Activated naive CD8-positive, alpha-beta T cell treated with anti-CD3 and anti-CD28 coated beads for 36 hours (primary cell): ENCODE data around the gene TPRG1. TPM values are rescaled to one million over a fixed set of nuclear protein-coding genes. Genes with fewer than 3 reads are reported as not detected.
A peak's percentile ranks its signal among the peaks of the same experiment; 100 is the strongest.

ENCODE experiments used
- DNase-seq: peaks from one replicate; pipeline ENCODE4 v3.0.0; 2021
- H3K27ac Mint-ChIP-seq: one replicate; pipeline ENCODE4 v1.8.0; 2022; ENCODE audit warnings: mild to moderate bottlenecking, moderate library complexity, mixed read lengths
- H3K27me3 Mint-ChIP-seq: one replicate; pipeline ENCODE4 v1.8.0; 2022; ENCODE audit warnings: mild to moderate bottlenecking, mixed read lengths
- H3K36me3 Mint-ChIP-seq: one replicate; pipeline ENCODE4 v1.8.0; 2021; ENCODE audit warnings: mild to moderate bottlenecking, mixed read lengths
- H3K4me1 Mint-ChIP-seq: one replicate; pipeline ENCODE4 v1.8.0; 2021; ENCODE audit warnings: mixed read lengths
- H3K4me3 Mint-ChIP-seq: one replicate; pipeline ENCODE4 v1.8.0; 2022; ENCODE audit warnings: mild to moderate bottlenecking, moderate library complexity, mixed read lengths
- H3K9me3 Mint-ChIP-seq: one replicate; pipeline ENCODE4 v1.8.0; 2022; ENCODE audit warnings: mixed read lengths
- total RNA-seq, 2 experiments: library from RNA; stranded (reverse); gene quantifications; one replicate each; pipeline ENCODE4 v1.2.3, GENCODE V29; 2021

Gene TPRG1
- total RNA-seq, 2 experiments from 2014 or later: 1.1 TPM

GRCh38 chr3:189192725-189193124 is 21.0 kb downstream of the TPRG1 start:
- Mint-ChIP-seq H3K27me3 (no peaks in the 10 kb centered on the region), H3K4me3 (no peak overlapping the region), H3K4me1 (no peaks in the 10 kb centered on the region), H3K27ac (no peak overlapping the region), H3K36me3 (peaks cover 9% of the 10 kb centered on the region), H3K9me3 (peaks cover 32% of the 10 kb centered on the region)
- no peak for DNase-seq

- Mint-ChIP-seq H3K36me3 (peaks cover 9% of the 10 kb centered on the region), H3K9me3 (peaks cover 32% of the 10 kb centered on the region), H3K27ac (no peak overlapping the region), H3K4me1 (no peaks in the 10 kb centered on the region), H3K27me3 (no peaks in the 10 kb centered on the region), H3K4me3 (no peak overlapping the region)
- DNase-seq: no peak
Observed at GRCh38 chr3:189195302-189195701, 23.5 kb downstream of the TPRG1 start.

- no peaks in the 10 kb centered on the region for H3K27me3 Mint-ChIP-seq
- DNase-seq: no peak
- no peaks in the 10 kb centered on the region for H3K4me1 Mint-ChIP-seq
- peaks cover 3% of the 10 kb centered on the region for H3K9me3 Mint-ChIP-seq
- H3K27ac Mint-ChIP-seq: no peak overlapping the region
- no peak overlapping the region for H3K4me3 Mint-ChIP-seq
- no peaks in the 10 kb centered on the region for H3K36me3 Mint-ChIP-seq
Observed at GRCh38 chr3:189202106-189202505, 30.3 kb downstream of the TPRG1 start.

GRCh38 chr3:189202583-189202982 is 30.8 kb downstream of the TPRG1 start:
- no peak overlapping the region for H3K4me3 Mint-ChIP-seq
- H3K27ac Mint-ChIP-seq: no peak overlapping the region
- H3K27me3 Mint-ChIP-seq: no peaks in the 10 kb centered on the region
- H3K4me1 Mint-ChIP-seq: no peaks in the 10 kb centered on the region
- H3K9me3 Mint-ChIP-seq: no peaks in the 10 kb centered on the region
- DNase-seq: no peak
- H3K36me3 Mint-ChIP-seq: no peaks in the 10 kb centered on the region

- H3K4me1 Mint-ChIP-seq: no peaks in the 10 kb centered on the region
- H3K9me3 Mint-ChIP-seq: no peaks in the 10 kb centered on the region
- H3K36me3 Mint-ChIP-seq: no peaks in the 10 kb centered on the region
- no peak for DNase-seq
- H3K27ac Mint-ChIP-seq: no peak overlapping the region
- H3K4me3 Mint-ChIP-seq: no peak overlapping the region
- H3K27me3 Mint-ChIP-seq: no peaks in the 10 kb centered on the region
Observed at GRCh38 chr3:189204167-189204866, 32.5 kb downstream of the TPRG1 start.

GRCh38 chr3:189204937-189205336 is 33.2 kb downstream of the TPRG1 start:
- Mint-ChIP-seq H3K9me3 (no peaks in the 10 kb centered on the region), H3K27ac (no peak overlapping the region), H3K4me1 (no peaks in the 10 kb centered on the region), H3K27me3 (no peaks in the 10 kb centered on the region), H3K36me3 (no peaks in the 10 kb centered on the region), H3K4me3 (no peak overlapping the region)
- no peak for DNase-seq

GRCh38 chr3:189210251-189210770 is 38.5 kb downstream of the TPRG1 start:
- H3K4me3 Mint-ChIP-seq: no peak overlapping the region
- H3K27me3 Mint-ChIP-seq: no peaks in the 10 kb centered on the region
- no peaks in the 10 kb centered on the region for H3K36me3 Mint-ChIP-seq
- no peaks in the 10 kb centered on the region for H3K9me3 Mint-ChIP-seq
- H3K27ac Mint-ChIP-seq: no peak overlapping the region
- no peak for DNase-seq
- no peaks in the 10 kb centered on the region for H3K4me1 Mint-ChIP-seq

- no peaks in the 10 kb centered on the region for H3K36me3 Mint-ChIP-seq
- no peaks in the 10 kb centered on the region for H3K9me3 Mint-ChIP-seq
- H3K4me1 Mint-ChIP-seq: no peaks in the 10 kb centered on the region
- no peak overlapping the region for H3K4me3 Mint-ChIP-seq
- no peak overlapping the region for H3K27ac Mint-ChIP-seq
- H3K27me3 Mint-ChIP-seq: no peaks in the 10 kb centered on the region
- no peak for DNase-seq
Observed at GRCh38 chr3:189212681-189213080, 40.9 kb downstream of the TPRG1 start.

GRCh38 chr3:189214651-189215050 is 42.9 kb downstream of the TPRG1 start:
- Mint-ChIP-seq H3K4me1 (no peaks in the 10 kb centered on the region), H3K36me3 (no peaks in the 10 kb centered on the region), H3K9me3 (no peaks in the 10 kb centered on the region), H3K27ac (no peak overlapping the region), H3K27me3 (no peaks in the 10 kb centered on the region), H3K4me3 (no peak overlapping the region)
- DNase-seq: no peak

GRCh38 chr3:189222927-189223636 is 51.3 kb downstream of the TPRG1 start:
- H3K36me3 Mint-ChIP-seq: no peaks in the 10 kb centered on the region
- no peaks in the 10 kb centered on the region for H3K4me1 Mint-ChIP-seq
- H3K27ac Mint-ChIP-seq: no peak overlapping the region
- H3K27me3 Mint-ChIP-seq: no peaks in the 10 kb centered on the region
- no peaks in the 10 kb centered on the region for H3K9me3 Mint-ChIP-seq
- no peak overlapping the region for H3K4me3 Mint-ChIP-seq
- DNase-seq: no peak

- no peaks in the 10 kb centered on the region for H3K36me3 Mint-ChIP-seq
- no peaks in the 10 kb centered on the region for H3K27me3 Mint-ChIP-seq
- H3K4me1 Mint-ChIP-seq: no peaks in the 10 kb centered on the region
- H3K4me3 Mint-ChIP-seq: no peak overlapping the region
- H3K9me3 Mint-ChIP-seq: no peaks in the 10 kb centered on the region
- no peak overlapping the region for H3K27ac Mint-ChIP-seq
- no peak for DNase-seq
Observed at GRCh38 chr3:189225431-189225830, 53.7 kb downstream of the TPRG1 start.

GRCh38 chr3:189227249-189227648 is 55.5 kb downstream of the TPRG1 start:
- no peaks in the 10 kb centered on the region for H3K36me3 Mint-ChIP-seq
- H3K4me1 Mint-ChIP-seq: no peaks in the 10 kb centered on the region
- no peak for DNase-seq
- no peaks in the 10 kb centered on the region for H3K27me3 Mint-ChIP-seq
- H3K27ac Mint-ChIP-seq: no peak overlapping the region
- H3K9me3 Mint-ChIP-seq: no peaks in the 10 kb centered on the region
- H3K4me3 Mint-ChIP-seq: no peak overlapping the region

GRCh38 chr3:189229196-189229828 is 57.5 kb downstream of the TPRG1 start:
- H3K9me3 Mint-ChIP-seq: no peaks in the 10 kb centered on the region
- H3K27ac Mint-ChIP-seq: no peak overlapping the region
- no peaks in the 10 kb centered on the region for H3K27me3 Mint-ChIP-seq
- H3K4me3 Mint-ChIP-seq: no peak overlapping the region
- peaks cover 8% of the 10 kb centered on the region for H3K4me1 Mint-ChIP-seq
- no peak for DNase-seq
- no peaks in the 10 kb centered on the region for H3K36me3 Mint-ChIP-seq

GRCh38 chr3:189232790-189233189 is 61.0 kb downstream of the TPRG1 start:
- Mint-ChIP-seq H3K4me3 (no peak overlapping the region), H3K27ac (no peak overlapping the region), H3K36me3 (no peaks in the 10 kb centered on the region), H3K9me3 (peaks cover 3% of the 10 kb centered on the region), H3K27me3 (no peaks in the 10 kb centered on the region), H3K4me1 (peaks cover 19% of the 10 kb centered on the region)
- no peak for DNase-seq

- no peak overlapping the region for H3K4me3 Mint-ChIP-seq
- H3K4me1 Mint-ChIP-seq: peaks cover 19% of the 10 kb centered on the region
- no peak overlapping the region for H3K27ac Mint-ChIP-seq
- peaks cover 3% of the 10 kb centered on the region for H3K9me3 Mint-ChIP-seq
- H3K36me3 Mint-ChIP-seq: no peaks in the 10 kb centered on the region
- H3K27me3 Mint-ChIP-seq: no peaks in the 10 kb centered on the region
- peak; percentile 16 for DNase-seq
Observed at GRCh38 chr3:189233225-189233858, 61.6 kb downstream of the TPRG1 start.
